Fibroblast of lung (primary cell): Measurements from ENCODE around the gene UQCR10.

Experiments used
- CTCF ChIP-seq, 2 donors: IDR thresholded peaks in 1 of 2; conservative IDR thresholded peaks in 1 of 2; 1 replicate in 1 of 2; 2 replicates in 1 of 2; pipeline ENCODE4 v1.5.1; 2011 to 2012; ENCODE audit warnings: low read length in 2 of 2, control low read depth in 1 of 2, inconsistent platforms in 1 of 2, low read depth in 1 of 2, mild to moderate bottlenecking in 1 of 2
- EZH2 ChIP-seq: IDR thresholded peaks from 2 replicates; pipeline ENCODE4 v1.5.1; 2012; ENCODE audit warnings: low read length, control low read depth, mild to moderate bottlenecking; ENCODE audit errors: missing control alignments

GRCh38 chr22:29732883-29733282, 34.3 kb upstream of the UQCR10 start:
- no peak for TF ChIP-seq CTCF (conservative IDR thresholded peaks at IDR 0.05 in 1 of 2, IDR thresholded peaks at IDR 0.05 in 1 of 2; ENCODE audit: low read depth in 1 of 2, low read length in 2 of 2)
- TF ChIP-seq EZH2 = no peak
